LHCN-M2 (cell line): ENCODE data around the gene WFIKKN1. TPM values are rescaled to one million over a fixed set of nuclear protein-coding genes. Genes with fewer than 3 reads are reported as not detected.

Experiments used
- DNase-seq: peaks from one replicate; pipeline ENCODE4 v3.0.0-alpha.2; 2012; ENCODE audit warnings: low read depth
- total RNA-seq: library from RNA; depleted of rRNA; stranded (reverse); fragments of >200 nt; gene quantifications from 2 replicates; pipeline ENCODE4 v1.2.3, GENCODE V29; 2014

The WFIKKN1 gene
- total RNA-seq, 1 experiment from 2014 or later, result 0.06 TPM

- no peak for DNase-seq
These were observed 26.7 kb downstream of the WFIKKN1 start for GRCh38 chr16:657487-657886.

DNA sequence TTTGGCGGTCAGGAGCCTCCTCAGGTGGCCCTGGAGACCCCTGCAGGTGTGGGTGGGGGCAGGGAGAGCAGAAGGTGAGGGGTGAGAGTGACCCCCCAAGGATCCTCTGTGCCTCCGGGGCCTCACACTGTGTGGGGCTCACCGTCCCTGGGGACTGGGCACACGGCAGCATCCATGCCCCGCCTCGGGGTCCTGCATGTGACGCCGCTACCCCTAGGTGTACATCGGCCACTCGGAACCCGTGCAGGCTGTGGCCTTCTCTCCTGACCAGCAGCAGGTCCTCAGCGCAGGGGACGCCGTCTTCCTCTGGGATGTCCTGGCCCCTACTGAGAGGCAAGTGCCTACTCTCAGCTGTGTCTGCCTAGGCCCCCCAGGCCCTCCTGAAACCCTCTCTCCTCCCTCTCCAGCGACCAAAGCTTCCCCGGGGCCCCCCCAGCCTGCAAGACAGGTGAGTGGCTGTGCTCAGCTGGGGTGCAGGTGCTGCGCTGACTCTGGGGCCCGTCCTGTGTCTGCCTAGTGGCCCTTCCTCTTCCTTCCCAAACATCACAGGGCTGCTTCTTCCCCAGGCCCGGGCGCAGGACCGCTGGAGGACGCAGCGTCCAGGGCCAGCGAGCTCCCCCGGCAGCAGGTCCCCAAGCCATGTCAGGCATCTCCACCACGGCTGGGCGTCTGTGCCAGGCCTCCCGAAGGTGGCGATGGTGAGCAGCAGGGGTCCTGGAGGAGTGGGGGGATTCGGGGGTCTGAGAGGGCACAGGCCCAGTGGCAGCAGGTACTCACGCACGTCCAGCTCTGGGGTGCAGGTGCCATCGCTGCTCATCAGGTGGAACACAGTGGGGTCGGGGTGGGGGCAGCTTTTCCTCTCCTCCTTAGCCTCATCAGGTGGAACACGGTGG lies 28.1 kb downstream of the WFIKKN1 start:
- no peak for DNase-seq

GRCh38 chr16:659618-660017 lies 28.8 kb downstream of the WFIKKN1 start:
- DNase-seq, result no peak

GRCh38 chr16:660132-660458 lies 29.3 kb downstream of the WFIKKN1 start:
- DNase-seq, result no peak

- peak; percentile 70 for DNase-seq
These were observed 29.8 kb downstream of the WFIKKN1 start for GRCh38 chr16:660459-661183.

- DNase-seq, result no peak
These were observed 30.5 kb downstream of the WFIKKN1 start for GRCh38 chr16:661184-661821.

DNA sequence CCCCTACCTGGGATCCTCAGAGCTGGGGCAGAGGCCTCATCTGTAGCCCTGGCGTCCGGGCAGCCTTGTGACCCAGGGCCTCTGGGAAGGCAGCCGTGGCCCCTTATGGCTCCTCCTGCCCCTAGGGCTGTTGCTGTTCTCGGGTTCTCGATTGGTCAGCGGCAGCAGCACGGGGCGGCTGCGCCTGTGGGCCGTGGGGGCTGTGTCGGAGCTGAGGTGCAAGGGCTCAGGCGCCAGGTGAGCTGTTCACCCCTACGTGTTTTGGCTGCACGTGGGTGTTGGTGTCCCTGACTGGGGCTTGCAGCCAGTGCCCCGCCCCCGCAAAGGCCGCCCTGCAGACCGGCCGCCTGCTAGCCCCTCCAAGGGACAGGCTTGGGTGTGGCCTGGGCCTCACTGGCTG lies 31.3 kb downstream of the WFIKKN1 start:
- no peak for DNase-seq

GRCh38 chr16:662597-662996 lies 31.8 kb downstream of the WFIKKN1 start:
- DNase-seq, result no peak

GRCh38 chr16:666572-666971 lies 35.8 kb downstream of the WFIKKN1 start:
- DNase-seq, result no peak

DNA sequence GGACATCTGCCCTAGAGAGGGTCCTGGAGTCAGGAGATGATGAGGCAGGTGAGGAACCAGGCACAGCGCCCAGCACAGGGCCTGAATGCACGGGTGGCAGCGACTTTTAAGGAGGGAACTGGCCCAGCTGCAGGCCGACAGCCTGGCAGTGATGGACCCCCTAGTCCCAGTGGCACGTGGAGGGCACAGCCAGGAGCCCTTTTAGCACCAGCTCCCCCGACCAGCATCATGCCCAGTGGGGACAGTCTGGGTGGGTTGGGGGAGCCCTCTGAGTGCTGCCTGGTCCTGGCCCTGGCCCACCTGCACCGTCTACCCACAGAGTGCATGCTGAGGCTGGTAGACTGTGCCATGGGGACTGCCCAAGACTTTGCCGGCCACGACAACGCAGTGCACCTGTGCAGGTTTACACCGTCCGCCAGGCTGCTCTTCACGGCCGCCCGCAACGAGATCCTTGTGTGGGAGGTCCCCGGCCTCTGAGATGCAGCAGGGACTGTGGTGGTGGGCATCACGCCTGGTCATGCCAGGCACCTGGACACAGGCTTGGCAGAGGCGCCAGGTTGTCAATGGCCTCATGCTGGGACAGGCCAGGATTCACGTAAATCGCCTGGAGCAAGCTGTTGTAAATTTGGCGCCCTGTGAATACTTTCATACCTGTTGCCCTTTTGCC lies 36.5 kb downstream of the WFIKKN1 start:
- no peak for DNase-seq

DNA sequence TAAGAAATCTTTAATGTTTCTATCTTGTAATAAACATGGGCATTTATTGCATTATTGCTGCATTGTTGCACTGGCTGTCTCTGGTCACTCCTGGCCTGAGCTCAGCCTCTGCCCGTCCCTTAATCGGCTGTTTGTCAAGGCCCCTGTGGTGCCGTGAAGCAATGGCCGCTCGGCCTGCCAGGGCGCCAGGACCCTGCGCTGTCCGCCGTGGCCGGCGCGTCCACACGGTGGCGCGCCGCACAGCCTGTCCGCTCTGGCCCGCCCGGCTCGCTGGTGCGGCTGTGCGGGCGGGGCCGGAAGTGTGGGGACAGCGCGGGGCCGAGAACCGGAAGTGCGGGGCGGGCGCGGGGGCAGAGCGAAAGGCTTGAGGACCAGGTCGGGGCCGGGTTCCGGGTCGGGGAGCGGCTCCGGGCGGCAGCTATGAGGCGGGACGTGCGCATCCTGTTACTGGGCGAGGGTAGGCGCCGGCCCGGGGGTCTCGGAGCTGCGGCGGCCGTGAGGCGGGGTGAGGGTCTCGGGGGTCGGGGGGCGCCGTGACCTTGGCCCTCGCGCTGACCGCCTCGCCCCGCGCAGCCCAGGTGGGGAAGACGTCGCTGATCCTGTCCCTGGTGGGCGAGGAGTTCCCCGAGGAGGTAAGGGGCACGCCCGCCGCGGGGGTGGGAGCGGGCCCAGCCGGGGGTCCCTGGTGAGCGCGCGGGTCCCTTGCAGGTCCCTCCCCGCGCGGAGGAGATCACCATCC lies 37.2 kb downstream of the WFIKKN1 start, which contains the start of gene RHOT2:
Gene RHOT2 (plus strand): TSS at position 353 of the 739 bp plus-strand sequence. CDS start 68 bp downstream, at position 421.
- peak; percentile 85 for DNase-seq

GRCh38 chr16:668519-669171 lies 37.9 kb downstream of the WFIKKN1 start:
- DNase-seq, result no peak

DNA sequence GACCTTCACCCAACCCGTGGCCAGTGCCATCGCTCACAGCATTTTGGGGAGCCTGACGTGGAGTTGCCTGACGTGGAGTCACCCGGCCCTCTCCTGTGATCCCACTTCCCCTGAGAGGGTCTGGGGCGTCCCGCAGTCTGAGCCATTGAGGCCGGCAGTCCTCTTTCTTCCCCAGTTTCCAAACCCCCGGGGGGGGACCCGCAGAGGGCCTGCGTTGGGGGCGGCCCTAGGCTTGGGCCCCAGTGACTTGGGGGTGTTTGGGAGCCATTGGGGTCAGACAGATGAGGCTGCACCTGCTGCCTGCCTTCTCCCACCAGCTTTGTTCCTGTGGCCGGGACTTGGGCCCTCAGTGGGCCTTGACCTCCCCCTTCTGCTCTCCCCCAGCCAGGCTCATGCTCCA lies 38.9 kb downstream of the WFIKKN1 start:
- no peak for DNase-seq

DNA sequence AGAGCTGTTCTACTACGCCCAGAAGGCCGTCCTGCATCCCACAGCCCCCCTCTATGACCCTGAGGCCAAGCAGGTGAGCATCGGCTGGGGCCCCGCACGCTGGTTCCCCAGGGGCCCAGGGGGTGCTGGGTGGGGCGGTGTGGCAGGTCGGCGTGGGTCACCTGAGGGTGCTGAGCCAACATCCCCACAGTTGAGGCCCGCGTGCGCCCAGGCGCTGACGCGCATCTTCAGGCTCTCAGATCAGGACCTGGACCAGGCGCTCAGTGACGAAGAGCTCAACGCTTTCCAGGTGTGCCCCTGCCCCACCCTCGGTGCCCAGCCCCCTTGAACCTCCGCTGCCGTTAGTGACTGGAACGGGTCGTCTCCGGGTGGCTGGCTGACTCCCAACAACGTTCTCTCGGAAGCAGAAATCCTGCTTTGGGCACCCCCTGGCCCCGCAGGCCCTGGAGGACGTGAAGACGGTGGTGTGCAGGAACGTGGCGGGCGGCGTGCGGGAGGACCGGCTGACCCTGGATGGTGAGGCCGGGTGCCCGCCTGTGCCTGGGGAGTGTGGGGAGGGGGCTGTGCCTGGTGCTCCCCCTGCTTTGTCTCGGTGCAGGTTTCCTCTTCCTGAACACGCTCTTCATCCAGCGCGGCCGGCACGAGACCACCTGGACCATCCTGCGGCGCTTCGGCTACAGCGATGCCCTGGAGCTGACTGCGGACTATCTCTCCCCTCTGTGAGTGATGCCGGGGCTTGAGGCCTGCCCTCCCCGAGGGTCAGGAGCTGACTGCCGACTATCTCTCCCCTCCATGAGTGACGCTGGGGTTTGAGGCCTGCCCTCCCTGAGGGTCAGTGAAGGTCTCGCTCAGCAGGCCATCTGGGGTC lies 39.9 kb downstream of the WFIKKN1 start:
- no peak for DNase-seq

DNA sequence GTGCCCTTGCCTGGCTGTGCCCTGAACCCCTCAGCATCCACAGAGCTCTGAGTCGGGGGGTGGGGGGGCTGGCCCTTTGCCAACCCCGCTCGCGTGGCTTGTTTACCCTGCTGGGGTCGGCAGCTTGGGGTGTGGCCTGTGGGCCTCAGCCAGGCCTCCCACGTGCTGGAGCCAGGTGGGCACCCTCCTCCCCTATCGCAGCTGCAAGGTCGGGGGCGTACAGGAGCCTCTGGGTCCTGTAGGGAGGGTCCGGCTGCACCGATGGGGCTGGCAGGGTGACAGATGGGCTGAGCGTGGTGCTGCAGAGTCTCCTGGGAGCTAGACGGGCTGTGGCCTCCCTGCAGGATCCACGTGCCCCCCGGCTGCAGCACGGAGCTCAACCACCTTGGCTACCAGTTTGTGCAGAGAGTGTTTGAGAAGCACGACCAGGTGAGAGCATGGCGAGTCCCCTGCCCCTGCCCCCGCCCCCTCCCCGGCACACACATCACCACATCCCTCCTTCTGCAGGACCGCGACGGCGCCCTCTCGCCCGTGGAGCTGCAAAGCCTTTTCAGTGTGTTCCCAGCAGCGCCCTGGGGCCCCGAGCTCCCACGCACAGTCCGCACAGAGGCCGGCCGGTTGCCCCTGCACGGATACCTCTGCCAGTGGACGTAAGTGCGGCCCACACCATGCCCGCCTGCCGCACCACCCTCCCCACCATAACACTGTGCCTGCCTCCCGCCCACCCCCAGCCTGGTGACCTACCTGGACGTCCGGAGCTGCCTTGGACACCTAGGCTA lies 40.8 kb downstream of the WFIKKN1 start:
- no peak for DNase-seq

GRCh38 chr16:672371-672770 lies 41.6 kb downstream of the WFIKKN1 start:
- no peak for DNase-seq

DNA sequence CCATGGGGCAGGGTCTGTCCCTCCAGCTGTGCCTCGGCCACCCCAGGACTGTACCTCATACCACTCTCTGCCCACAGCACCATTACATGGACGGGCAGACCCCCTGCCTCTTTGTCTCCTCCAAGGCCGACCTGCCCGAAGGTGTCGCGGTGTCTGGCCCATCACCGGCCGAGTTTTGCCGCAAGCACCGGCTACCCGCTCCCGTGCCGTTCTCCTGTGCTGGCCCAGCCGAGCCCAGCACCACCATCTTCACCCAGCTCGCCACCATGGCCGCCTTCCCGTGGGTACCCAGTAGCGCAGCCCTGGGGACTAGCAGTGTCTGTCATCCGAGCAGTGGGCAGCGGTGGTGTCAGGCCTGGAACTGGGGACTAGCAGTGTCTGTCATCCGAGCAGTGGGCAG lies 42.1 kb downstream of the WFIKKN1 start:
- no peak for DNase-seq

- no peak for DNase-seq
These were observed 42.7 kb downstream of the WFIKKN1 start for GRCh38 chr16:673399-673991.
